GM18519 (cell line): ENCODE results near the gene TBCD.
"Not testable (repeated sequence)": the region's sequence is repeated elsewhere in the genome, so short reads cannot be mapped to it uniquely, and the experiment has no call there.

Experiments used
- ATAC-seq: cut with Tn5 transposase; IDR thresholded peaks from one replicate; pipeline ENCODE4 v1.9.1; 2021; ENCODE audit warnings: mild to moderate bottlenecking, moderate library complexity; ENCODE audit not compliant: unreplicated experiment, low FRiP score

TBCD gene

GRCh38 chr17:82756166-82756565 lies 4.3 kb downstream of the TBCD start:
- no peak for ATAC-seq

GRCh38 chr17:82765371-82765770 lies 13.5 kb downstream of the TBCD start:
- ATAC-seq = no peak

GRCh38 chr17:82767041-82767754 lies 15.3 kb downstream of the TBCD start:
- no peak for ATAC-seq

GRCh38 chr17:82769041-82769440 lies 17.2 kb downstream of the TBCD start:
- ATAC-seq = no peak

- ATAC-seq = no peak
Observed at GRCh38 chr17:82772026-82772425, 20.2 kb downstream of the TBCD start.

GRCh38 chr17:82774456-82774855 lies 22.6 kb downstream of the TBCD start:
- not testable (repeated sequence) for ATAC-seq

- no peak for ATAC-seq
Observed at GRCh38 chr17:82775001-82775823, 23.3 kb downstream of the TBCD start.

- no peak for ATAC-seq
Observed at GRCh38 chr17:82776454-82776853, 24.6 kb downstream of the TBCD start.

GRCh38 chr17:82777778-82778375 lies 26.0 kb downstream of the TBCD start:
- ATAC-seq = not testable (repeated sequence)

GRCh38 chr17:82779541-82779940 lies 27.7 kb downstream of the TBCD start:
- no peak for ATAC-seq

GRCh38 chr17:82780195-82780594 lies 28.3 kb downstream of the TBCD start:
- no peak for ATAC-seq

GRCh38 chr17:82780971-82781893 lies 29.4 kb downstream of the TBCD start:
- ATAC-seq = no peak

- no peak for ATAC-seq
Observed at GRCh38 chr17:82781894-82782274, 30.0 kb downstream of the TBCD start.

GRCh38 chr17:82782657-82783207 lies 30.9 kb downstream of the TBCD start:
- no peak for ATAC-seq

- ATAC-seq = no peak
Observed at GRCh38 chr17:82783498-82783897, 31.6 kb downstream of the TBCD start.

- ATAC-seq = not testable (repeated sequence)
Observed at GRCh38 chr17:82785581-82785980, 33.7 kb downstream of the TBCD start.

- ATAC-seq = no peak
Observed at GRCh38 chr17:82786427-82786826, 34.6 kb downstream of the TBCD start.

GRCh38 chr17:82787081-82787848 lies 35.4 kb downstream of the TBCD start:
- ATAC-seq = no peak

- ATAC-seq = no peak
Observed at GRCh38 chr17:82788206-82789001, 36.5 kb downstream of the TBCD start.
